Left cardiac atrium (tissue), 4 donors: ENCODE data around the gene TMEM52B. TPM values are rescaled to one million over a fixed set of nuclear protein-coding genes. Genes with fewer than 3 reads are reported as not detected.
"Not testable (repeated sequence)": the region's sequence is repeated elsewhere in the genome, so short reads cannot be mapped to it uniquely, and the experiment has no call there.

Source experiments
- ATAC-seq, 2 donors: fragments of 200-7000 bp; cut with Tn5 transposase; one replicate each; pipeline ENCODE4 v1.9.1; 2020; ENCODE audit warnings: mild to moderate bottlenecking in 2 of 2, moderate library complexity in 2 of 2
- DNase-seq: peaks from one replicate; pipeline ENCODE4 v3.0.0-alpha.2; 2020
- intact Hi-C, 2 donors: fragments of 100-400 bp; cut with DNase I; formaldehyde crosslinking; loops; one replicate each; pipeline versions ENCODE4 v1.14.1 to v1.15.1; 2022 to 2023
- total RNA-seq, 2 donors: library from RNA; stranded (reverse); fragmentation: NEBNext Ultra II Directional; extraction: Animal tissue kit (Norgen Biotek cat#: 25700); gene quantifications; one replicate each; pipeline ENCODE4 v1.2.1, GENCODE V29; 2021
- donor health status: DM: no; HTN: yes; CAD: no.
- donor health status: DM: no; HTN: yes; CAD: no; lungs with severe emphysema.
- donor health status: DM: yes; HTN: yes; CAD: no.
- donor health status: Dilated cardiomyopathy.

TMEM52B gene
- total RNA-seq, 2 donors from 2014 or later = not detected

DNA sequence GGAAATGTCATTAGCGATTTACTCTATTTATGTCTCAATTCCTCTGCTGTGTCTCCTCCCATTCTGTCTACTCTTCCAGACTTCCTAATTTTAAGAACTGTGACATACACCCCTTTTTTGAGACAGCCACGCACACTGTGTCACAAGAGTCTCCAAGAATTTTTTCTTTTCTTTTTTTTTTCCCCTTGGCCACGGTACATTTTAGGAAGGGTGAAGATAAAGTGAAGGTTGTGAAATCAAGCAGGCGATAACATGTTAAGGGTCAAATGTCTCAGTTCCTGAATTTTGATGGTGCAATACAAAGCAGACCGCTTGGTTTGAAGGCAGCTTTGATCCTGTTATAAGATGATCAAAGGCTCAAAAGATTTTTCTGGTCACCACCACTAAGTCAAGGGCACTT lies 11.2 kb upstream of the TMEM52B start:
- DNase-seq (no peak), ATAC-seq (peak; percentile 71 to 74)
- intact Hi-C loops = no loop called here

DNA sequence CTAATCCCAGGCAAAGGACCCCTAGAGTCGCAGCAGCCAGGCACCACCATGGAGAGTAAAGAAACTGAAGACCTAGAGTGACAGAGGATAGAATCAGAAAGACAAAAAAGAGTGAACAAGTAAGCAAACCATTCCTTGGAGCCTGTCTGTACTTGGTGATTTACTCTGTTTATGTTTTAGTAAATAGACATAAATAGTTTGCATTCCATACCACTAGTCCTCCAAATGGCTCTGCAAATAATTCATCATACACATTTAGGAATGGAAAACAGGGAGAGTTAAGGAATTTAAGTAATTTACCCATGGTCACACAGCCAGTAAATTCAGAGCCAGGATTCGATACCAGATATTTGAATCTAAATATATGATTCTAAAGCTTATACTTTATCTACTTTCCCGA lies 9.7 kb upstream of the TMEM52B start:
- DNase-seq (no peak), ATAC-seq (no peak)
- intact Hi-C loops = no loop called here

DNA sequence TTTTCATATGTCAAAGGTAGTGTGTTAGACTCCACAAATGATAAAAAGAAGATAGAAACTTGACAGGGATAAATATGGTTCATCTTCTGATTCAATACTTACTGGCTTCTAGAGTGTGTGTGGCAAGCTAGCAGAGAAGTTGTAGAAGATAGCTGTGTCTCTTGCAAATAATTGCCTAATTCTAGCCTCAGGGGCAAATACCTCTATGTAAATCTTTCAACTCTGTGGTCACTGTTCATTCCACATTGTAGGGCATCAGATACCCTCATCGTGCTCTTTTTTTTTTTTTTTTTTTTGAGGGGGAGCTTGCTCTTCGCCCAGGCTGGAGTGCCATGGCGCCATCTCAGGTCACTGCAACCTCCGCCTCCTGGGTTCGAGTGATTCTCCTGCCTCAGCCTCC lies 8.6 kb upstream of the TMEM52B start:
- DNase-seq (no peak), ATAC-seq (no peak)
- intact Hi-C loops = no loop called here

DNA sequence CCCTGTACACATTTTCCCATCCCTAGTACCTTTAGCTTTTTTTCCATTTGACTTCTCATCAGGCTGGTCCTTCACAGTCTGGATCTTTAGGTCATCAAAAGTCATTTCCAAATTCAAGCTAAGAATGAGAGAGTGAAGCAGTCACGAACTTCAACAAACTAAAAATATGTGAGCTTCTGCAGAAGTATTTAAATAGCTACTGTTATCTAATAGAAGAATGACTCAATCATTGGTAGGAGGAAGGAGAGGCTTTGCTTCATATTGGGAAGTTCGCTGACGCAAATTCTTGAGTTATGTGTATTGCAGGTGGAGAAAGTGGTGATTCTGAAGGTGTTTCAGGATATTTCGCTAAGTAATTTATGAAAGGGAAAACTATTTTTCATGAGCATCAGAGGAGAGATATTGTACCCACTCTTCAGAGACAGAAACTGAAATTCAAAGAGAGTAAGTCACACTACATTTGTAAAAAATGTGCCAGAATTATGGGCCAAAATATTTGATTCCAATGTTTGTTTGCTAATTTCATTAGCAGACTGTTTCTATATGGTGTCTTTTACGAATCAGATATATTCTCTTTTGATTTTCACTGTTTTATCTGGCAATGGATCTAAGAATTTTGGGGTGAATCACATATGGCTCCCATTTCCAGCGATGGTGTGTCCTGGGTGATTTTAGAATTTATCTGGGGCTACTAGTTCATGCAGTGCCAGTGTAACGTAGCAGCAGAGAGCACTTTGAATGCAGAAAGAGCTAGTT lies 6.7 kb upstream of the TMEM52B start, which contains the start of gene OLR1:
Gene OLR1 (minus strand): TSS at position 160 of the 756 bp plus-strand sequence. CDS start 55 bp downstream, at position 105.
- ATAC-seq = peak; percentile 27 to 77
- intact Hi-C loops = no loop called here
- DNase-seq = no peak

DNA sequence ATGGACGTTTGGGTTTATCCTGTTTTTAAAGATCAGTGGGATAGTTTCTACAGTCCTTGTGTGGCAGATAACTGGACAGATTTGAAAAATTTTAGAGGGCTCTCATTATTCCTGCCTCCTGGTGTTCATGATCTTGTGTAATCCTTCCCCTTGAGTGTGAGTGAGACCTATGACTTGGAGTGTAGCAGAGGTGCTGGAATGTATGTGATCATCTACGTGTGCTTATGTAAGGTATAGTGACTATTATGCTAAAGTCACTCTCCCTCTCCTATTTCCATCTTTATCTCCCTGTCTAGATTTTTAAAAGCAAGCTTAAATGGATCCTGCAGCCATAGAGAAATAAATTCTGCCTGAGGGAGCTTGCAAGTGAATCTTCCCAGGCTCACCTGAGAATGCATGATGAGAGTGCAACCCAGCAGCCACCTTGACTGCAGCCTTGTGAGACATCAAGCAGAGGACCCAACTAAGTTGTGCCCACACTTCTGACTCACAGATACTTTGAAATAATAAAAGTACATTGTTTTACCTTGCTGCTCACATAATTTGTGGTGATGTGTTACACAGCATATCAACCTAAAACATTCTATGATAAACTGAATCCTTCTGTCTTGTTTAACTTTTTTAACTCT lies 3.7 kb upstream of the TMEM52B start:
- intact Hi-C loops = no loop called here
- no peak for DNase-seq
- no peak for ATAC-seq

DNA sequence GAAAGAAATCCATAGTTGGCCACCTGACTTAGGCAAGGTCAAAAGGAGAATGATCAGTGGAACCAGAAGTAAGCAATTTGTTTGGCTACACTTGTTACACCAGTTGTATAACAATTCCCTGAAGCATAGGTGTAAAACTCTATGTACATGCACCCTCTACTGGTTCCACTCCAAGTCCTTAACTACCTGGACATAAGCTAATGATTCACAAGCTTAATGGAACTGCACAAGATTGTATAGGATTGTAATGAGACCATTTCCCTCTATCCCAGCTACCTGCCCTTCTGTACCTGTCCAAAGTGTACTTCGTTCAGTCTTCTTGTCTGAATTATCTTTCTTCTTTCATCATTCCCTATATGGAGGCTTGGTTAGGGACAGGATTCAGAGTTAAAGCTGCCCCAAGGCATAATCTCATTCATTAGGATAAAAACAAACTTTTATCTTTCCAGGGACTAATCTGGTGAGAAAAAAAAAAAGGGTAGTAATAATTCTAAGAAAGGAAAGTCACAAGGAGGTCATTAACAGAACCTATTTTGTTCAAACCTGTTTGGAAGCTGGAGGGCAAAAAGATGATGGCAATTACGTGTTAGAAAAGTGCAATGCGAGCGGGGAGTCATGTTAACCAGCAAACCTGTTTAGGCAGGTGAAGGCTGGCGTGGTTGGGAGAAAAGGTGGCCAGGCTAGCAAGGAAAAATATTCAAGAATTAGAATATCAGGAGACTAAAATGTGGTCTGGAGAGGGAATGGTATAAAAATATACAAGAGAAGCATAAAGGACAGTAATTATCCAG lies 2.8 kb upstream of the TMEM52B start:
- DNase-seq = no peak
- intact Hi-C loops = no loop called here

DNA sequence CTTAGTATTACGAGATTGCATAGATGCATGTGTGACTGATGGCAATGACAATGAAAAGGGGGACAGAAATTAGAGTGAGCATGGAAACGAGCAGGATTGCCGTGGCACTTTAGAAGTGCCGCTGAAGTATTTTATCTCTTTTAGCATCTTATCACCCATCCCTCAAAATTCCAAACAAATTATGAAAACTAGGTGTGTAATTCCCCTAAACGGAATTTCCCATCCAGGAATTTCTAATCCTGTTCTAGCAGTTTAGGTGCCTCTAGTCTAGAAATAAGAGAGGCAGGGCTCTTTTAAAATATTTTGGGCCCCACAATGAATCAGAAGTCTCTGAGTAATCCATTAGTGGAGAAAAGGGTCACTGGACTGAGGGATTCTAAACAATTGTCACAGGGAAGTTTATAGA lies 947 bp downstream of the TMEM52B start:
- intact Hi-C loops = no loop called here
- DNase-seq = no peak
- ATAC-seq = no peak

More for the DNA sequence above, 2.8 kb upstream of the TMEM52B start:
- ATAC-seq = no peak

DNA sequence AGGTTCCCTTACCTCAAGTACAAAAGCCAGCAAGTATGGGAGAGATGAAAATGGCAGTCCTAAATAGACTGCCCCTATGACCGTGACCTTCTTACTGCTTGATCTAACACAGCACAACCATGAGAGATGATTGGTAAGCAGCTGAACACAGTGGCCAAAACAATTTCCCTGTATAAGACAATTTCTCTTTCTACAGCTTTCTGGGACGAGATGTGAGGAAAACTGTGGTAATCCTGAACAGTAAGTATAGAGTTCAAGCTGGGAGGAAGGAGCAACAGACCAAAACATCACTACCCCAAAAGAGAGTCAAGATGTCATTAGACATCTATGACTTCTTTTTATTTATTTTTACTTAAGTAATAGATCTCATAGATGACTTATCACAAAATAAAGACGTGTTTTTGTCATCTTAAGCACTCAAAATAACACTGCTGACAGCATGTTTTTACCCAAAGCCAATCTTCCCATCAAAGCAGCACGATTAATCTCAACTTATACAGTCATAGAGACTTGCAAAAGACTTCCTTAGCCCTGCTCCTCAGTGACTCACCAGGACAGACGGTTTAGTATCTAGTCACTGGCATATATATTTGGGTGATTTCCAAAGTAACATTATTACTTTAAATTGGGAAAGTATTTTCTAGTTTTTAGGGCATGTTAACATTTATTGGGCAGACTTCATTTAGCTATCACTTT lies 3.7 kb downstream of the TMEM52B start:
- intact Hi-C loops = no loop called here
- no peak for DNase-seq
- peak in 1 of 2 donors; percentile 71 for ATAC-seq

DNA sequence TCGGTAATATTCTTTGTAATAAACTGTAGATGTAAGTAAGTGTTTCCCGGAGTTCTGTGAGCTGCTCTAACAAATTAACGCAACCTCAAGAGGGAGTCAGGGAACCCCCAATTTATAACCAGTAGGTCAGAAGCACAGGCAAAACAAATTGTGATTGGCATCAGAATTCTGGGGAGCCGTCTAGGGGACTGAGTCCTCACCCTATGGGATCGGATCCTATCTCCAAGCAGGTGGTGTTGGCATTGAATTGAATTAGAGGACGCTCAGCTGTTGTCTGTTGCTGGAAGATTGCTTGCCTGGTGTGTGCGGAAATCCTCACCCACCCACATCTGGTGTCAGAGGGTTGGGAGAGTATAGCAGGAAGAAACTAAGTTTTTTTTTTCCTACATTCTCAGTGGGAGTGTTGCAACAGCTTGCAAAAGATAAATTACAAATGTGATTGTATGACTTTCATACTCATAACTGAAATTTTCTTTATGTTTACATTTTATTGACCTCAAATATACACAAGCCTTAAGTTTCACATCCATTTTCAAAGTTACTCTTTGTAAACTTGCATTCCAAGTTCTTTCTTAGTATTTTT lies 5.5 kb downstream of the TMEM52B start:
- intact Hi-C loops = no loop called here
- no peak for DNase-seq
- ATAC-seq = peak; percentile 47 to 77

DNA sequence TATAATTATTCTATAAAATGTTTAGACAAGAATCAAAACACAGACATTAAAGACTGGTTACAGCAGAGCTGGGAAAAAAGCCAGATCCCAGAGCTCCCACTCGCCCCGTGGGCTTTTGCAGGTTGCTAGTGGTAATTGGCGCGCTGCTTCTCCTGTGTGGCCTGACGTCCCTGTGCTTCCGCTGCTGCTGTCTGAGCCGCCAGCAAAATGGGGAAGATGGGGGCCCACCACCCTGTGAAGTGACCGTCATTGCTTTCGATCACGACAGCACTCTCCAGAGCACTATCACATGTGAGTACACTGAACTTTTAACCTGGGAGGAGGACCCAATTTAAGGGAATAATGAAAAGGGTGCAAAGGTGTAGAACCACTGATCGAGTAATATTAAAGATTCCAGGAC lies 7.5 kb downstream of the TMEM52B start:
- ATAC-seq (no peak), DNase-seq (peak; percentile 33)
- intact Hi-C loops = no loop called here

DNA sequence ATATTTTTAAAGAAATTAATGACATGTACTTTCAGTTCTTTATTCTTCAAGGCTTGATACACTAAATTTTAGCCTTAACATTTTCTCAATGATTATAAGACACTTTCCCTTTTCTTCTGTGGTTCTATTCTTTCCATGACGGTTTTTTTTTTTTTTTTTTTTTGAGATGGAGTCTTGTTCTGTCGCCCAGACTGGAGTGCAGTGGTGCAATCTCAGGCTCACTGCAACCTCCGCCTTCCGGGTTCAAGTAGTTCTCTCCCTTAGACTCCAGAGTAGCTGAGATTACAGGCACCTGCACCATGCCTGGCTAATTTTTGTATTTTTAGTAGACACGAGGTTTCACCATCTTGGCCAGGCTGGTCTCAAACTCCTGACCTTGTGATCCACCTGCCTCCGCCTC lies 8.1 kb downstream of the TMEM52B start:
- intact Hi-C loops, ATAC-seq, DNase-seq: not testable (repeated sequence)

DNA sequence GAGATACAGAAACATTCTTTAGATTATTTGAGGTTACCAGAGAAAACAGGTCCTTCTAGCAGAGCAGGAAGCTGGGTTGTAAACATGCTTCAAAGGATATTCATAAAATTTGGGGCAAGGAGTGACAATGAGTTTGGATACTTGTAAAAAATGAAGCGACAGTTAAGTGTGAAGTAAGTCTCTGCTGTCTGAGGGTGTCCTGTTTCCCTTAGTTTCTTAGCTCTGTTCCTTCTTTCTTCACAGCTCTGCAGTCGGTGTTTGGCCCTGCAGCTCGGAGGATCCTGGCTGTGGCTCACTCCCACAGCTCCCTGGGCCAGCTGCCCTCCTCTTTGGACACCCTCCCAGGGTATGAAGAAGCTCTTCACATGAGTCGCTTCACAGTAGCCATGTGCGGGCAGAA lies 10.8 kb downstream of the TMEM52B start:
- ATAC-seq (peak; percentile 50 to 83), DNase-seq (peak; percentile 34)
- intact Hi-C loops = loop anchor here in 1 of 2 donors (1.0 kb wide), 1 partner anchor 36 kb away; no protein-coding TSS in a partner anchor

DNA sequence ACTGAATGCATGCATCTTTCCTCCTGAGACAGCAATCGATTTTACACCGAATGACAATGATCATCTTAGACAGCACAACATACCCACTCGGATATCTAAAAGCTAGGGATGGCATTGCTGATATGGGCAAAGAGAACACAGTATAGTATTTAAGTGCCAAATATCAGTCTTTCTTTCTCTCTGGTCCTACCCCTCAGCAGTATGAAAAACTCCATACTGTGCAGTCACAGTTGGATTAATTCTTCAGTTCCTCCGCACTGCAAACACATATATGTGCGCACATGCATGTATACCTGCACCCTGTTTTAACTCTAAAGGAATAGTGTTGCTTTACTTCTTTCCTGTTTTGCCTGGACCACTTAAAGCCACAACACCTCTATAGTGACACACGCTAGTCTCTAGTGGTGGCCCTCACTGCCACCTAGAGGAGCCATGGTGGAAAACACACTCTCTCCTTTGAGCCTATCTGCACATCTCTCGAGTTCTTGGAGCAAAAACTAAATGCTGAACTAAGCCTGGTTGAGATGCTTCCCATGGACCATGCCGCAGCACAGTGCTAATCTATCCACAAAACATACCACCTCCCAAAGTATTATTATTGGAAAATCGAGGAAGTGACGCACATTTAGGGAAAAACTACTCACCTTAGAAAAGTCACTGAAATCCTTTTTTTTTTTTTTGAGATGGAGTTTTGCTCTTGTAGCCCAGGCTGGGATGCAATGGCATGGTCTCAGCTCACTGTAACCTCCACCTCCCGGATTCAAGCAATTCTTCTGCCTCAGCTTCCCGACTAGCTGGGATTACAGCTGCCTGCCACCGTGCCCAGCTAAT lies 11.9 kb downstream of the TMEM52B start:
- intact Hi-C loops = loop anchor here in 1 of 2 donors (1.0 kb wide), 1 partner anchor 37 kb away; no protein-coding TSS in a partner anchor
- ATAC-seq (peak; percentile 95), DNase-seq (peak; percentile 48)

DNA sequence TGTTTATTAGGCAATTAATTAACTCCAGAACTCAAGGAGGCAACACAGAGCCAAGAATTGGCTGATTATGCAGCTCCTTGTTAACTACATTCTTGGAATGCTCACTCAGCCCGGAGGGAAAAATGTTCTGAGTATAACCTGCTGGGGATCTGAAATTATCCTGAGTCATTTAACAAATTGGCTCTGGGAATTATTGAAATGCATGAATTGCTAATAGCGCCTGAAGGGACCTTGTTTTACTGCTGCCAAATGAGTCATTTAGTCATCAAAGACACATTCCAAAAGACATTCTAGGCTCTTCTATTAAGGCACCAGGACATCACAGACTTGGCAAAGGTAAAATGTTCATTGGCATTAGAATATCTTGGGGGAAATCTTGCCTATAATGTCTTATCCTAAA lies 13.0 kb downstream of the TMEM52B start:
- intact Hi-C loops = no loop called here
- DNase-seq (no peak), ATAC-seq (peak; percentile 8 to 24)

DNA sequence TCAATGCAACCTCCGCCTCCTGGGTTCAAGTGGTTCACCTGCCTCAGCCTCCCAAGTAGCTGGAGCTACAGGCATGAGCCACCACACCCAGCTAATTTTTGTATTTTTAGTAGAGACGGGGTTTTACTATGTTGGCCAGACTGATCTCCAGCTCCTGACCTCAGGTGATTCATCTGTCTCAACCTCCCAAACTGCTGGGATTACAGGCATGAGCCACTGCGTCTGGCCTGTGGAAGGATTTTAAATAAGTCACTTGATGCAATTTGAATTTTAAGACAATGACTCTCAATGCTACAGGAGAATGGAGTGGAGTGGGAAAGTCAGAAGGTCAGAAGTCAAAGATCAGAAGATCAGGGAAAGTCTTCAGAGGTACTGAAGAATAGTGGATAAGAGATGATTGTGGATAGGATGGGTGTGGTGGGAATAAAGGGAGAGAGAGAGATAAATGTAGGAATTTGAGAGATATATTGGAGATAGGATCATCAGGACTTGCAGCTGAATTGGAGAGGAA lies 15.4 kb downstream of the TMEM52B start:
- ATAC-seq (no peak), DNase-seq (no peak)
- intact Hi-C loops = no loop called here

DNA sequence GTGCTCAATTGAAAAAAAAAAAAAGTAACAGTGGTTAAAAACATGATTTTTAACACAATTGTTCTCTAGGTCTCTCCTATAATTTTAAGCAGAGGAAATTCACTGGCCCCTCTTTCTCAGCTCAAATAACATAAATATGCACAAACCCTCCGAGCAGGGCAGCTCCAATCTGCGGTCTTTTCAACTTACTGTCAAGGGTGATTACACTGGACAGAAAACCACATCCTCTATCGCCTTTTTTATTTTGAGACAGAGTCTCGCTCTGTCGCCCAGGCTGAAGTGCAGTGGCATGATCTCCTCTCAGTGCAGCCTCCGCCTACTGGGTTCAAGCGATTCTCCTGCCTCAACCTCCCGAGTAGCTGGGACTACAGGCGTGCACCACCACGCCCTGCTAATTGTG lies 17.4 kb downstream of the TMEM52B start:
- no peak for DNase-seq
- intact Hi-C loops = no loop called here
- ATAC-seq = no peak

DNA sequence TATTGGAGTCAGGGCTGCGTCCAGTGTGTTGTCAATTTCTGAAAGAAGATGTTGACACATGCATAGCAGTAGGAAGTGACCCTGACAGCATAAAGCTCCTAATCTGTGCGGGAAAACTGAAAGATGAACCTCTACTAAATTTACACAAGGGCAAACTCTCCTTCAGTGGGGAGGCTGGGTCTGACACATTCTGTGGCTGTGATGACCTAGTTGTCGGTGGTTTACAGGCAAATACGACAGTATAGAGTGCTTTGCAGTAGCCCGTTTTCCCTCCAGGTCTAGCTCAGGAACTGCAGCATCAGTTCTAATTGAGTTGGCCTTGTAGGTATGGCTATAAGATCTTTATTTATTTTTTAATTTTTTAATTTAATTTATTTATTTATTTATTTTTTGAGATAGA lies 19.0 kb downstream of the TMEM52B start:
- intact Hi-C loops = no loop called here
- no peak for ATAC-seq
- DNase-seq = no peak

DNA sequence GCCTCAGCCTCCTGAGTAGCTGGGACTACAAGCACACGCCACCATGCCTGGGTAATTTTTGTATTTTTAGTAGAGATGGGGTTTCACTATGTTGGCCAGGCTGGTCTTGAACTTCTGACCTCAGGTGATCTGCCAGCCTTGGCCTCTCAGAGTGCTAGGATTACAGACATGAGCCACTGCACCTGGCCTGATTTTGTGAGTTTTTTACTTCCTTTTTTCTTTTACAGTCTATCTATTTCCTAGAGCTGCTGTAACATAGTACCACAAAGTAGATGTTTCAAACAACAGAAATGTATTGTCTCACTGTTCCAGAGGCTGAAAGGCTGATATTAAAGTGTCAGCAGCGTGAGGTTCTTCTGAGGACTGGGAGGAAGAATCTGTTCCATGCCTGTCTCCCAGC lies 25.7 kb downstream of the TMEM52B start:
- DNase-seq, intact Hi-C loops, ATAC-seq: not testable (repeated sequence)
